ENCODE measurements around the gene ACYP2.
A peak's percentile ranks its signal among the peaks of the same experiment; 100 is the strongest.

Gene ACYP2

DNA sequence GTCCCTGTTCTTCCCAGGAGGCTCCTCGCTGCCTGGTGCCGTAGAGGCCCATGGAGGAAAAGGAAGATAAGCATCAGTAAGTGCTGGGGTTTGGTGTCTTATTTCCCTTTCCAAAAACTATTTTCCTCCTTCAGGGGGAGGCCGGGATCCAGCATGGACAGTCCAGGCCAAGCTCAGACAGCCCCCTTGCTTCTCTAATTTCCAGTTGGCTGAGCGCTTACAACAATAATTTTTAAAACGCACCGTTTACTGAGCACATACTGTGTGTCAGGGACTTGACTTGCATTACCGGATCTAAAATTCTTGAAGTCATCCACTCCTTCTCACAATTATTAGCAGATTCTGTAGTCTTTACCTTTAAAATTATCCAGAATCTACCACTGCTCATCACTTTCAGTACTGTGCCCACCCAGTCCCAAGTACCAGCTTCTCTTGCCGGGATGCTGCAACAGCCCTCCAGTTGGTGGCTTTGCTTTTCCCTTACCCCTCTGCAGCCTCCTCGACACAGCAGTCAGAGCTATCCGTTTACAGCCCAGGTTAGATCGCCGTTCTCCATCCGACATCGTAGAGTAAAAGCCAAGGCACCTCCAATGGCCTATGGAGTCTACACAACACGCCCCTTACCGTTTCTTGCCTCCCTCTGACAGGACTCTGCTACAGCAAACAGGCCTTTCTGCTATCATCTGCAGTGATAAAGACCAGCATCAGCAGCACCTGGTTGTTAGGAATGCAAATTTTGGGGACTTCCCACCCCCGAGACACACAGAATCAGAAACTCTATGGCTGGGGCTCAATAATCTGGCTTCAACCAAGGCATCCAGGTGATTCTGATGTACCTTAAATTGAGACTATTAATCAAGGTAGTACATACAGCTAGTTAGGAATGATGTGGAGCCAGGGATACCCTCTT, 215.8 kb downstream of the ACYP2 start:
- DNase-seq = peak in 1 of 4 experiments; percentile 0

DNA sequence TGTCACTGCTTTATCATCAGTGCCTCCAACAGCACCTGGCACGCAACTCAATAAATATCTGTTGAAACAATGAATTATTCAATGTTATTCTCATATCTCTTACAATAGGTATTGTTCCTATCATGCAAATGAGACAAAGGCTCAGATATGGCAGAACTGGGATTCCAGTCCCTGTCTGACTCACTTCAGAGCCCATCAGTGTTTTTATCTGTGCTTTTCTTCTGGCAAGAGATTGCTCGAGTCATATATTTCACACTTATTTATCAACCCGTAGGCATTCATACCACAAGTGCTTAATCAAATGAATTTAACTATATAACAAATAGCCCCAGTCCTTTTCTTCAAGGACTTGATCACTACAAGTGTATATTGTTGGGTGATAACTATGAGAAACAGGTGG, 217.0 kb downstream of the ACYP2 start:
- no peak for DNase-seq

DNA sequence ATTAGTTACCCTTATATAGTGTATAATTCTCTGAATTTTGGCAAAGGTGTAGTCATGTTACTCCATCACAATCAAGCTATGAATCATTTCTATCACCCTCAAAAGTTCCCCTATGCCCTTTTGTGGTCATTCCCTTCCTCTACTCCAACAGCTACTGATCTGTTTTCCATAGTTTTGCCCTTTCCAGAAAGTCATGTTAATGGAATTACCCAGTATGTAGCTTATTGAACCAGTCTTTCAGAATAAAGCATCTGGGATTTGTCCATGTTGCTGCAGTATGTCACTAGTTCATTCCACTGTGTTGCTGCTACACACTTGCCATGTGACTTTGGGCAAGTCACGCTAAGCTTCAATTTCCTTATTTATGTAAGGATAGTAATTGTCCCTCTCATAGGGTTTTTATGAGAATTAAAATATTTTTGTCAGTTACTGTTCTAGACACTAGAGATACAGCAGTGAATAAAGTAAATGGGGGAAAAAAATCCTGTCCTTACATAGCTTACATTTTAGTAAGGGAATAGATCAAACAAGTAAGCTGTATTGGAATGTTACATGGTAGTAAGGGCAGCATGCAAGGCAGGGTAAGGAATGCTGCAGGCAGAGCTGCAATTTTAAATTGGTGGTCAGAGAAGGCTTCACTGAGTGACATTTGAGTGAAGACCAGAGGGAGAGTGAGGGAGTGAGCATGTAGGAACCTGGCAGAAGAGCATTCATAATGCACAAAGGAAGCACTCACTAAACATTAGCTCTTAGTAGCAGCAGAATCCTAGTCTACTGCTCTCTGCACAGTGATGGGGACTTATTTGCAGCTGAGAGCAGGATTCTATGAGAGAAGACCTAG, 220.9 kb downstream of the ACYP2 start:
- DNase-seq = no peak

DNA sequence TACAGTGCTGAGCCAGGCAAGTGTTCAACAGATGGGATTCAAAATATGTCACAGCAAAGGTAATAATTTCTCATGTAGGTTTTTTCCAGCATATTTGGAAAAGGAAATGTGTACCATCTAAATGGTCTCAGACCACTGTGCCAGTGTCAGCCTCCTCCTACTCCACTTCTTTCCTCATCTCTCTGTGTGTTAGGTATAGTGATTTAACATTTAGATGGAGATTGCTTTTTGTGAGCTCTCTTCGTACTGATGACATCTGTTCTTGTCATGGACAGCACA, 221.5 kb downstream of the ACYP2 start:
- DNase-seq = no peak

- no peak for DNase-seq
Observed at GRCh38 chr2:54341656-54342055, 226.2 kb downstream of the ACYP2 start.

DNA sequence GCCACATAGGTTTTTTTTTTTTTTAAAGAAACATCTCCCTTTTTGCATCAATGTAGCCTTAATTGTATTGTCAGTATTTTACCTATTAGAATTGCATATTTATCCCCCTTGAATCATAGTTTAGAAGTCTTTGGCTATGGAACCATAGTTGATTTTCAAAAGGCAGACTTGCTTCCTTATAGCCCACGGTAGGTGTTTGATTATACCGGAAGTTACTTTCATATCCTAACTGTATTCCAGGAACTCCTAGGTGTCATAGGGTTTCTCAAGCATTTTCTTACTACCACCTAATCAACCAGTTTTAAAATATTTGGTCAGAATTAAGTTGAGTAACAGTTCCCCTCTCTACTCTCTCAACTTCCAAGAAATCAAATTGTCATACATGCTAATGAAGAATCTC, 227.2 kb downstream of the ACYP2 start:
- no peak for DNase-seq

DNA sequence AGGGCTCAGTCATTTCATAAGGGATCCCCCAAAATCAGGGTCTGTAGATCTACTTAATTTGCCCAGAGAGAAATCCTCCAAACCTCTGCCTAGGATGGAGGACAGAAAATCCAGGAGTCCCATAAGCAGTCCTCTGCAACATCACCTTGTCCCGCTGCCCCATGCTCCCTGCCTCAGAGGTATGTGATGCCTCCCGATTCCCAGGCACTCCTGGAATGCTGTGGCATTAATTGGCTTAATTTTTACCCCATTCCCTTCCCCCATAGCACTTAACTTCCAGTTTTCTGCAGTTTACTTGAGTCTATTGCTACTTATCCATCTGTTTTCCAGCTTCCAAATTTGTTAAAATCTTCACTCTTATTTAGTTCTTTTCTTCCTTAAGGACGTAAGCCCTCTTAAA, 232.2 kb downstream of the ACYP2 start:
- no peak for DNase-seq

DNA sequence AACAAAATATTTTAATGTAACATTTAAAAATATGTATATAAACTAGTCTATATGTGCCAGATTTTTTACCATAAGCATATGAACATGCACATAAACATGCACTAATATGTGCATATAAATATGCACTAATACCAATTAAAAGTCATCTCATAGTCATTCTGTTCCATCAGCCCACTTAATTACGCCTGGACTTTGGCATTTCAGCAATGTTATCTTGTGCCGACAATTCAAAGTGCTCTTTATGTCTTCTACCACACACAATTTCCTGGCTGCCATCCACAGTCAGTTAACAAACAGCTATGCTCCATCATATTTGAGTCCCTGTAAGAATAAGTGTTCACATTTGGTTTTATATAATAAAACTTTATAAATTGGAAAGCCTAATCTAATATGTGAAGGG, 233.2 kb downstream of the ACYP2 start:
- no peak for DNase-seq

DNA sequence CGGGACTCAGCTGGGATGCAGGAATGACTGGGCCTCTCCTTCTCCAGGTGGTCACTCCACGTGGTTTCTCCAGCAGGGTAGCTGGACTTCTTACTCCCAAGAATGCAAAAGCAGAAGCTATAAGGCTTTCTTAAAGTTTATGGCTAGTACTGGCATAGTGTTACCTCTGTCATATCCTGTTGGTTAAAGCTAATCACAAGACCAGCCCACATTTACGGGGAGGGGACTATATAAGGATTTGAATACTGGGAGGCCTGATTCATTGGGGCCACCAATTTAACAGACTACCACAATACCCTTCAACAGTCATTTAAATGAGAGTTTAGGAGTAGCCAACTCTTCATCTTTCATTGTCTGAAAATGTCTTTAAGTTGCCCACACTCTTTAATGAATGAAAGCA, 235.0 kb downstream of the ACYP2 start:
- no peak for DNase-seq

GRCh38 chr2:54353216-54353615, 237.8 kb downstream of the ACYP2 start:
- no peak for DNase-seq
